B cell (primary cell): ENCODE measurements around the gene SURF6. TPM values are rescaled to one million over a fixed set of nuclear protein-coding genes. Genes with fewer than 3 reads are reported as not detected.

ENCODE experiments used
- ATAC-seq: fragments of 200-7000 bp; cut with Tn5 transposase; one replicate; pipeline ENCODE4 v1.10.0; 2021; ENCODE audit warnings: low read depth, mild to moderate bottlenecking, moderate number of reproducible peaks, moderate library complexity
- CTCF ChIA-PET: fragments of 350-600 bp; sonication (Branson Sonifier 250); formaldehyde crosslinking; loops from one replicate; lab custom pipeline; 2021; ENCODE audit warnings: antibody characterized with exemption, inconsistent platforms; lab: Charles Lee
- POLR2A ChIA-PET: fragments of 350-600 bp; sonication (Branson Sonifier 250); formaldehyde crosslinking; loops from one replicate; lab custom pipeline; 2021; ENCODE audit warnings: antibody characterized with exemption; lab: Charles Lee
- DNase-seq: peaks from one replicate; pipeline ENCODE4 v3.0.0; 2013
- H2AFZ ChIP-seq: 2 replicates; pipeline ENCODE4 v1.6.1; 2012; ENCODE audit warnings: mild to moderate bottlenecking, low read depth, low read length; ENCODE audit not compliant: insufficient read depth, poor library complexity, severe bottlenecking
- H3K27ac ChIP-seq, 2 donors: 1 replicate in 1 of 2; 2 replicates in 1 of 2; pipeline ENCODE4 v1.5.1; 2012 to 2013; ENCODE audit warnings: low read length in 2 of 2, mild to moderate bottlenecking in 2 of 2, moderate library complexity in 1 of 2
- H3K27me3 ChIP-seq, 4 experiments: fragments of 200-600 bp in 1 of 4; sonication (generic) in 1 of 4; replicated peaks in 1 of 4; 1 replicate in 2 of 4; 2 replicates in 2 of 4; pipeline versions ENCODE4 v1.6.1 to v1.7.0; 2013 to 2016; ENCODE audit warnings: low read length in 3 of 4, mild to moderate bottlenecking in 2 of 4, mixed read lengths in 1 of 4, moderate library complexity in 1 of 4; ENCODE audit not compliant: insufficient read depth in 4 of 4, control insufficient read depth in 3 of 4; ENCODE audit errors: control extremely low read depth in 1 of 4
- H3K36me3 ChIP-seq, 2 experiments: replicated peaks in 1 of 2; 1 replicate in 1 of 2; 2 replicates in 1 of 2; pipeline versions ENCODE4 v1.6.1 to v1.7.1; 2013; ENCODE audit warnings: low read length in 1 of 2; ENCODE audit not compliant: insufficient read depth in 2 of 2, control insufficient read depth in 1 of 2; ENCODE audit errors: control extremely low read depth in 1 of 2, extremely low read depth in 1 of 2
- H3K4me1 ChIP-seq, 2 donors: fragments of 200-600 bp in 1 of 2; sonication (generic) in 1 of 2; 1 replicate in 1 of 2; 2 replicates in 1 of 2; pipeline versions ENCODE4 v1.5.1 to v1.6.1; 2013 to 2017; ENCODE audit warnings: low read length in 2 of 2; ENCODE audit not compliant: control insufficient read depth in 2 of 2, insufficient read depth in 2 of 2
- H3K4me2 ChIP-seq: replicated peaks from 2 replicates; pipeline ENCODE3; 2012; ENCODE audit warnings: mild to moderate bottlenecking, low read depth, low read length; ENCODE audit not compliant: poor library complexity, severe bottlenecking
- H3K4me3 ChIP-seq, 5 experiments: fragments of 200-600 bp in 1 of 5; sonication (generic) in 1 of 5; 1 replicate in 3 of 5; 2 replicates in 2 of 5; pipeline versions ENCODE4 v1.5.1 to v1.7.0; 2011 to 2016; ENCODE audit warnings: low read length in 4 of 5, mild to moderate bottlenecking in 4 of 5, low read depth in 2 of 5, control low read depth in 1 of 5, moderate library complexity in 1 of 5; ENCODE audit not compliant: insufficient read depth in 1 of 5; ENCODE audit errors: control extremely low read depth in 1 of 5, extremely low read depth in 1 of 5
- H3K79me2 ChIP-seq: fragments of 200-600 bp; sonication (generic); one replicate; pipeline ENCODE4 v1.6.0; 2016; ENCODE audit warnings: low read length; ENCODE audit not compliant: control insufficient read depth, insufficient read depth
- H3K9ac ChIP-seq: fragments of 200-600 bp; sonication (generic); 2 replicates; pipeline ENCODE4 v1.6.1; 2017; ENCODE audit warnings: mild to moderate bottlenecking, low read length, moderate library complexity
- H3K9me3 ChIP-seq, 3 donors: one replicate each; pipeline versions ENCODE4 v1.6.1 to v1.7.1; 2013; ENCODE audit warnings: low read length in 2 of 3; ENCODE audit not compliant: control insufficient read depth in 2 of 3, insufficient read depth in 1 of 3; ENCODE audit errors: control extremely low read depth in 1 of 3
- H4K20me1 ChIP-seq: 2 replicates; pipeline ENCODE4 v1.6.0; 2012; ENCODE audit warnings: mild to moderate bottlenecking, low read length; ENCODE audit not compliant: insufficient read depth, control insufficient read depth, poor library complexity, severe bottlenecking
- H3K27ac Mint-ChIP-seq: one replicate; pipeline ENCODE4 v1.8.0; 2021; ENCODE audit warnings: mixed read lengths
- H3K27me3 Mint-ChIP-seq: one replicate; pipeline ENCODE4 v1.8.0; 2021; ENCODE audit warnings: mixed read lengths
- H3K4me1 Mint-ChIP-seq: one replicate; pipeline ENCODE4 v1.8.0; 2021; ENCODE audit warnings: mixed read lengths
- H3K4me3 Mint-ChIP-seq: one replicate; pipeline ENCODE4 v1.8.0; 2021; ENCODE audit warnings: mixed read lengths
- H3K9me3 Mint-ChIP-seq: one replicate; pipeline ENCODE4 v1.8.0; 2022; ENCODE audit warnings: mixed read lengths; ENCODE audit not compliant: insufficient read depth
- EZH2 ChIP-seq: IDR thresholded peaks from 2 replicates; pipeline ENCODE4 v1.6.1; 2012; ENCODE audit warnings: borderline replicate concordance, low read depth, mild to moderate bottlenecking, moderate library complexity, low read length; ENCODE audit not compliant: insufficient read depth, poor library complexity, severe bottlenecking
- WGBS: methylation state at CpG from one replicate; pipeline ENCODE4 v1.1.5; 2013; ENCODE audit warnings: missing lambda C conversion rate; ENCODE audit not compliant: insufficient coverage; 5-methylcytosine and 5-hydroxymethylcytosine counted together
- intact Hi-C: fragments of 100-400 bp; cut with micrococcal nuclease; formaldehyde crosslinking; loops from one replicate; pipeline ENCODE4 v1.10.0; 2022
- polyA plus RNA-seq: library from polyadenylated mRNA; depleted of rRNA; stranded (reverse); fragments of >200 nt; gene quantifications from 2 replicates; pipeline ENCODE4 v1.2.3, GENCODE V29; 2012
- total RNA-seq, 2 donors: library from RNA; stranded (reverse); fragments of 120-200 nt in 1 of 2; gene quantifications; 1 replicate in 1 of 2; 2 replicates in 1 of 2; pipeline versions ENCODE4 v1.2.3 to v1.2.4, GENCODE V29; 2013 to 2022
- TF ChIP-seq, protein P1 (sequence below): fragments of 200-600 bp; IDR thresholded peaks from one replicate; pipeline ENCODE4 v1.8.0; 2022; ENCODE audit warnings: antibody characterized with exemption, mild to moderate bottlenecking

SURF6 gene
- total and polyA plus RNA-seq, 2 donors (not counting 1 experiment from before 2014, with no cell fraction given), result 14.7 to 25.9 TPM

DNA sequence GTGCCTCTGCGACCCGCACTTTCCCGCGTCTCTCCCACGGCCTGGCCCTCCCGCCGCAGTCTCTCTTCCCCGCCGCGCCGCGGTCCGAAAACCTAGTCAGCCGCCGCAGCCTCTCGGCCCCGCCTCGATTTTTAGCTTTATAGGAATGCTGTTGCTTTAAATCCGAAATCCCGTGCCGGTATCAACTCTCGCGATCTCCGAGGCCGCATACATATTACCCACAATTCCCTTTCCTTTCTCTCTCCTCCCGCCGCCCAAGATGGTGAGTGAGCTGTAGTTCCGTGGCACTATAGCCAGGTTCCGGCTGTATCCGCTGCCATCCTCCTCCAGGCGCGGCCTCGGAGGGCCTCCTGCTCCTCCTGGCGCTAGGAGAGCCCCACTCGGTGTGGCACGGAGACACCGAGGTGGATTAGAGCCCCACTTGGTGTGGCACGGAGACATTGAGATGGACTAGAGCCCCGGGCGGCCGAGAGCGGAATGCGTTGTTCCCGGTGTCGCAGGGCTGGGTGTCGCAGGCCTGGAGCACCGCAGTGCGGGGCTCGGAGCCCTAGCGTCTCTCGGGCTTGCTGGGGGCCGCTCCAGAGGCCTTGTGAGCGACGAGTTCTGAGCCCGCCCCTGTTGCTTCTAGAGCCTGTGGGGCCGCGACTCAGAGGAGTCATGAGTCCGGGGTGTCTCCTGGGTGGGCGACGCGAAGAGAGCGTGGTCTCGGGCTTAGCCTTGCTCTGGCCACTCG lies 12.2 kb upstream of the SURF6 start, which contains the start of the genes MED22 and RPL7A:
Gene MED22 (minus strand): TSS at position 147 of the 733 bp plus-strand sequence. CDS start 1,469 bp downstream, outside the sequence.
Gene RPL7A (plus strand): TSS at position 234 of the 733 bp plus-strand sequence. CDS start 26 bp downstream, at position 260.
- peaks cover 36% of the 10 kb centered on the region for H3K4me1 Mint-ChIP-seq
- peak within 1 kb of the TSS; percentile 95 for H3K27ac Mint-ChIP-seq
- Histone ChIP-seq H3K9me3 (peaks cover 0 to 5% (median 0%) of the 10 kb centered on the region in 3 donors), H3K27ac (peak within 1 kb of the TSS; percentile 87 to 90), H3K4me3 (peak within 1 kb of the TSS; percentile 86 to 96 (median 92)), H2AFZ (peak within 1 kb of the TSS; percentile 83), H3K4me2 (peak within 1 kb of the TSS; percentile 93), H3K27me3 (no peaks in the 10 kb centered on the region), H3K4me1 (peaks cover 21 to 25% of the 10 kb centered on the region in 2 donors), H3K9ac (peak within 1 kb of the TSS; percentile 93), H3K36me3 (peaks cover 0 to 66% of the 10 kb centered on the region in 2 experiments), H3K79me2 (peaks cover 46% of the 10 kb centered on the region), H4K20me1 (peaks cover 36% of the 10 kb centered on the region)
- peak within 1 kb of the TSS; percentile 97 for H3K4me3 Mint-ChIP-seq
- WGBS, result under 1% methylated on average over 62 of the region's 64 CpGs
- peak; percentile 83 for ATAC-seq
- H3K9me3 Mint-ChIP-seq, result no peaks in the 10 kb centered on the region
- no peak for TF ChIP-seq EZH2
- TF ChIP-seq, protein P1, sequence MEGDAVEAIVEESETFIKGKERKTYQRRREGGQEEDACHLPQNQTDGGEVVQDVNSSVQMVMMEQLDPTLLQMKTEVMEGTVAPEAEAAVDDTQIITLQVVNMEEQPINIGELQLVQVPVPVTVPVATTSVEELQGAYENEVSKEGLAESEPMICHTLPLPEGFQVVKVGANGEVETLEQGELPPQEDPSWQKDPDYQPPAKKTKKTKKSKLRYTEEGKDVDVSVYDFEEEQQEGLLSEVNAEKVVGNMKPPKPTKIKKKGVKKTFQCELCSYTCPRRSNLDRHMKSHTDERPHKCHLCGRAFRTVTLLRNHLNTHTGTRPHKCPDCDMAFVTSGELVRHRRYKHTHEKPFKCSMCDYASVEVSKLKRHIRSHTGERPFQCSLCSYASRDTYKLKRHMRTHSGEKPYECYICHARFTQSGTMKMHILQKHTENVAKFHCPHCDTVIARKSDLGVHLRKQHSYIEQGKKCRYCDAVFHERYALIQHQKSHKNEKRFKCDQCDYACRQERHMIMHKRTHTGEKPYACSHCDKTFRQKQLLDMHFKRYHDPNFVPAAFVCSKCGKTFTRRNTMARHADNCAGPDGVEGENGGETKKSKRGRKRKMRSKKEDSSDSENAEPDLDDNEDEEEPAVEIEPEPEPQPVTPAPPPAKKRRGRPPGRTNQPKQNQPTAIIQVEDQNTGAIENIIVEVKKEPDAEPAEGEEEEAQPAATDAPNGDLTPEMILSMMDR, result no peak
- POLR2A ChIA-PET, result interaction anchor here (0.6 to 2.3 kb wide), 13 partner anchors 8 to 1107 kb away, joined by 3 to 18 read pairs (median 4); partner anchors contain the start of genes CACFD1, STKLD1, SURF1 and SURF2
- CTCF ChIA-PET, result interaction anchor here (0.5 to 1.2 kb wide), 6 partner anchors 9 to 775 kb away, joined by 3 to 7 read pairs (median 3); partner anchors contain the start of gene SLC2A6
- DNase-seq, result peak; percentile 97
- no peaks in the 10 kb centered on the region for H3K27me3 Mint-ChIP-seq
- intact Hi-C loops, result loop anchor here (1.0 to 5.0 kb wide), 5 partner anchors 8 to 129 kb away; partner anchors contain the start of genes CACFD1, SLC2A6, STKLD1 and SURF1
